Measurements from ENCODE around the gene SLC4A8. TPM values are rescaled to one million over a fixed set of nuclear protein-coding genes. Genes with fewer than 3 reads are reported as not detected.
"Not testable (repeated sequence)": the region's sequence is repeated elsewhere in the genome, so short reads cannot be mapped to it uniquely, and the experiment has no call there.

SLC4A8 gene
- total RNA-seq, 1 donor from 2014 or later, result 6.8 TPM

GRCh38 chr12:51424094-51424661, 453 bp upstream of the SLC4A8 start:
- intact Hi-C loops (cut with micrococcal nuclease), result loop anchor here (1.0 to 2.0 kb wide), 3 partner anchors 18 to 599 kb away; no protein-coding TSS in a partner anchor

DNA sequence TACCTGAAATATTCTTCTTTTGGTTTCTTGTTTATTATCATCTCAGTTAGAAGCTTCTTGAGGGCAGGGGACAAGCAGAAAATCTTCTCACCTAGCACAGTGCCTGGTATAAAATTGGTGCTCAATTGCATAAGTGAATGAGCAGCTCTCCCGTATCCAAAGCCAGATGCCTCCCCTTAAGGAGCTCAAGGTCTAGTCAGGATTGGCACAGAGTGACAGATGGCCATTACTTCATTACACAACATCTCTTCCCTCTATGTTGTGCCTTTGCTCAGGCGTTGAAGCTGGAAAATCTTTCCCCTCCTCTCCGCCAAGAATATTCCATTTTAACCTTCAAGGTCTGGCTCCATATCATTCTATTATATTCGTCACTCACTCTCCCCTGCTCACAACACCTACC, 3.6 kb downstream of the SLC4A8 start:
- intact Hi-C loops (cut with micrococcal nuclease), result no loop called here

DNA sequence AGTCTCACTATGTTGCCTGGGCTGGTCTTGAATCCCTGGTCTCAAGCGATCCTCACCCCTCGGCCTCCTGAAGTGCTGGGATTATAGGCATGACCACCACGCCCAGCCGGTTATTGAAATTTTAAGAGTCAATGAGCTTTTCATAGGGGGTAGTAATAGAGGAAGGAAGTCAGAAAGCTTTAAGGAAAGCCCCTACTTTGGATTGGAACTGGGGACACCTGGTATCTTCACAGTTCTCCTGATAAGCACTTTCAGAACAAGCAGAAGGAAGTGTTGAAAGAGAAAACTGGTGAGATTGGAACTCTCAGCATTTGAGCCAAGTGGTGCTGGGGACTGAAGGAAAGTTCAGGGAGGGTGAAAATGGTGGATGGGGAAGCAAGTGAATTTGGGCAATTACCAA, 5.1 kb downstream of the SLC4A8 start:
- intact Hi-C loops (cut with micrococcal nuclease), result no loop called here

- intact Hi-C loops (cut with micrococcal nuclease), result no loop called here
These were observed 5.7 kb downstream of the SLC4A8 start for GRCh38 chr12:51430196-51430895.

DNA sequence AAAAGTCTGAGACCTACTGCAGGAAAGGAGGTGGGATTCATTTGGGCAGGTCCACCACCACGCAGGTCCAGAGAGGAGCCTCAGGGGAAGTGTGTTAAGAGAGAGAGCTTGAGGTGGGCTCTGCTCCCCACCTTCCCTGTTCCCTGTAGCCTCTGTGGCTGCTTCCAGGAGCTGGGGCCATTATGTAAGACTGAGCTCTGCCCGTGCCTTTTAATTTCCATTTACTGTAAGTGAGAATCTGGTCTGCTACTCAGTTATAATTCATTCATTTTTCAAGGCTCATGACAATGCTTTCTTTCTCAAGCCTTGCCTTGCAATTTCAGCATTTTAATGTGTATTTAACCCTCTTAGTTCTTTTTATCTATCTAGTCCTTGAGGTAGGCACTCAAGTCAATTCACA, 8.3 kb downstream of the SLC4A8 start:
- intact Hi-C loops (cut with micrococcal nuclease), result no loop called here

DNA sequence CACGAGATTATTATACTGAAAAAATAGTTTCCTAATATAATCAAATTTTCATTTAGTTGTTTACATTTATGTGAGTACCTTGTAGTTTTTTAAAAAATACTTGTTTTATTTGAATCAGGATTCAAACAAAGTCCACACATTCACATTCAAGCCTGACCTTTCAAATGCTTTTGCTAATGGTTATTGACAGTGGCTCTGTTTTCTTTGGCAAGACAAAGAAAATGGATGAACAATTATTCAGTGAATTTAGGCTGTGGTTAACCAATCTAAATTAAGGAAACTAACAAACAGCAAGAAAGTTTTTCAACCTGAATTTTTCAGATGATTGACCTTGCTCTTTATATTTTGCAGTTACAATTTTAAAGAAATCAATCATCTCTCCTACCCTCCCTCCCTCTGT, 9.7 kb downstream of the SLC4A8 start:
- intact Hi-C loops (cut with micrococcal nuclease), result no loop called here

GRCh38 chr12:51437431-51437830, 12.8 kb downstream of the SLC4A8 start:
- intact Hi-C loops (cut with micrococcal nuclease), result no loop called here

GRCh38 chr12:51439330-51439729, 14.7 kb downstream of the SLC4A8 start:
- intact Hi-C loops (cut with micrococcal nuclease), result no loop called here

DNA sequence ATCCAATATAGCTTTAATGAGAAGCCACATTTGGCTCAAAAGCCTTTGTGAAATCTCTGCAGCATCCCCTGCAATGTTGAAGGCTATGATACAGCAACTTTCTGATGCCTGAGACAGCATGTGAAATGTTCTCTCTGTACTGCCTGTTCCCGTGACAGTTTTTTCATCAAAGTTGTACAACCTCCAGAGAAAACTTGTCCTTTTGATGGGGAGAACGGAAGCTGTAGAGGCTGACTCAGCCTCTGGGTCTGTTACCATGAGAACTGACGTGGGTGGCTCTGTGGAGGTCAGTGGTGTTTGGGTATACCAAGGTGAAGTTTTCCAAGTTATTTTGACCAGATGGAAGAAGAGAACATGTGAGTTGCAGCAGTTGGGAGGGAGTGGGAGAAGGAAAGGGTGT, 17.0 kb downstream of the SLC4A8 start:
- intact Hi-C loops (cut with micrococcal nuclease), result loop anchor here (2.0 kb wide), 1 partner anchor 41 kb away; no protein-coding TSS in a partner anchor

GRCh38 chr12:51442324-51442723, 17.7 kb downstream of the SLC4A8 start:
- intact Hi-C loops (cut with micrococcal nuclease), result loop anchor here (1.0 kb wide), 1 partner anchor 18 kb away; the partner anchor contains the start of gene SLC4A8

DNA sequence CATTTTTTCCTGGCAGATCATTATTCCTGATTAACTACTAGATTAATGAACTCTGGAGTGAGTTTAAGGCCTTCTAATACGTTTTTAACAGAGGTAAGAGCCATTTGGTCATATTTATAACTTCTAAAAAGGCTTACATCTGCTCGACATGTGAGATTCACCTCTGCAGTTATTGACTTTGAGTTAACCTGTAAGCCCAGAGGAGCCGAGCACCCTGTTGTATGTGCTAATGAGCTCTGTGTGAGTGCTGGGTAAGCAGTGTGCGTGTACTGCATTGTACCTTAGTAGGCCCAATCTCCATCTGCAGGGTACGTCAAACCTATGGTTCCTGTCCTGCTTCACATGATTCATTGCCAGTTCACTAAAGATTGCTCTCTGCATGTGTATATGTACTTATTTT, 18.9 kb downstream of the SLC4A8 start:
- intact Hi-C loops (cut with micrococcal nuclease), result no loop called here

- intact Hi-C loops (cut with micrococcal nuclease), result no loop called here
These were observed 24.1 kb downstream of the SLC4A8 start for GRCh38 chr12:51448618-51449256.

DNA sequence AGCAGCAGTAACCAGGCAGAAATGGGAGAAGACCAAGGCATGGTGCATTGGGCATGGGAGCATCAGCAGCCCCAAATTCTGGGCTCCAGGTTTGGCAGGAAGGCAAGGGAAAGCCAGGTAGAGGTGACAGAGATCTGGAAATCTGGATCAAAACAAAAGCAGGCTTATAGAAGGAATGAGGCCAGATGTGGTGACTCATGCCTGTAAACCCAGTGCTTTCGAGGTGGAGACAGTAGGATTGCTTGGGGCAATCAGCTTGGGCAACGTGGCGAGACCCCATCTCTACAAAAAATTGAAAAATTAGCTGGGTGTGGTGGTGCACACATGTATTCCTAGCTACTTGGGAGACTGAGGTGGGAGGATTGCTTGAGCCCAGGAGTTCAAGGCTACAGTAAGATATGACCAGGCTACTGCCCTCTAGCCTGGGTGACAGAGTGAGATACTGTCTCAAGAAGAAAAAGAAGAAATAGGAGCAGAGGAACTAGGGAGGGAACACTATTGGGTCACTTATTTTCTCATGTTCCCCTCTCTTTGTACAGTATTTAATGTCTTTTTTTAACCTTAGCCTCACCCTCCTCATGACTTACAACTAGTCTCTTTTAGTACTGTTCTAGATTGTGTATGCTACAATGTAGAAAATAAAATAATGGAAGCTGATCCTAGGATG, 25.1 kb downstream of the SLC4A8 start:
- intact Hi-C loops (cut with micrococcal nuclease), result no loop called here

DNA sequence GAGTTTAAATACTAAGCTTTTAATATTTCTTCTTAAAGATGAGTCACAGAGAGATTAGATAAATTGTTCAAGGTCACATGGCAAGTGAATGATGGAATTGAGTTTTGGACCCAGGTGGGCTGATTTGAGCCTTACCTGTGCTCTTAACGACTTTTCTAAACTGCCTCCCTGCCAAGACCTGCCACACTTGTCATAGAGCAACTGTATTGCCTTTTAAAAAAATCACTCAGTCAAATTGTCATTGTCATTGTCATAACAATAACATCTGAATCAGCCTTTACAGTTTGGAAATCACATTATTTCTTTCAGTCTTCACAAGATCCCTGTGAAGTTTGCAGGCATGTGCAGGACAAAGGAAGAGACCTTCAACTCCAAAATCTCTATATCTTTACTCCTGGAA, 25.7 kb downstream of the SLC4A8 start:
- intact Hi-C loops (cut with micrococcal nuclease), result no loop called here

- intact Hi-C loops (cut with micrococcal nuclease), result no loop called here
These were observed 26.2 kb downstream of the SLC4A8 start for GRCh38 chr12:51450806-51451205.

DNA sequence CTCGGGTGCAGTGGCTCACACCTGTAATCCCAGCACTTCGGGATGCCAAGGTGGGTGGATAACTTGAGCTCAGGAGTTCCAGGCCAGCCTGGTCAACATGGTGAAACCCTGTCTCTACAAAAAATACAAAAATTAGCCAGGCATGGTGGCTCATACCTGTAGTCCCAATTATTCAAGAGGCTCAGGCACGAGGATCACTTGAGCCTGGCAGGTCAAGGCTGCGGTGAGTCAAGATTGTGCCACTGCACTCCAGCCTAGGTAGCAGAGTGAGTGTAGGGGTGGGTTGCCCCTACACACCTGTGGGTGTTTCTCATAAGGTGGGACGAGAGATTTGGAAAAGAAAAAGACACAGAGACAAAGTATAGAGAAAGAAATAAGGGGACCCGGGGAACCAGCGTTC, 29.4 kb downstream of the SLC4A8 start:
- intact Hi-C loops (cut with micrococcal nuclease), result not testable (repeated sequence)

GRCh38 chr12:51455050-51455449, 30.4 kb downstream of the SLC4A8 start:
- intact Hi-C loops (cut with micrococcal nuclease), result not testable (repeated sequence)

GRCh38 chr12:51458635-51459034, 34.0 kb downstream of the SLC4A8 start:
- intact Hi-C loops (cut with micrococcal nuclease), result no loop called here

GRCh38 chr12:51460519-51460918, 35.9 kb downstream of the SLC4A8 start:
- intact Hi-C loops (cut with micrococcal nuclease), result no loop called here

DNA sequence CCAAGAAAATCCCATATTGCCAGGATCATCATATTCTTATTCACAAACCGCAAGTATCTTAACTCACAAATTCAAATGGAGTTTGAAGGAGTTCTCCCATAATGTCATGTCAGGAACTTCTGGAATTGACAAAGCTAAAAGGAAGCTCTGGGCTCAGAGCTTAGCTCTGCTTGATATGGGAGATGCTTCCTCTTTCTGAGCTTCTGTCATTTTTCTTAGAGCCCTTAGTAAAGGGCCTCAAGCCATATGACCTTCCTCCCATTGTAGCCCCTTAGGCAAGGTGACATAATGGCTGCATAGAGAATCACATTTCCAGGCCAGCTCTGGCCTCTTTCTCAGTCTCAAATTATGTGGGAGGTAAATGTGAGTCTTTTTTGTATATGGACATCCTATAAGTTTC, 40.9 kb downstream of the SLC4A8 start:
- intact Hi-C loops (cut with micrococcal nuclease), result no loop called here

DNA sequence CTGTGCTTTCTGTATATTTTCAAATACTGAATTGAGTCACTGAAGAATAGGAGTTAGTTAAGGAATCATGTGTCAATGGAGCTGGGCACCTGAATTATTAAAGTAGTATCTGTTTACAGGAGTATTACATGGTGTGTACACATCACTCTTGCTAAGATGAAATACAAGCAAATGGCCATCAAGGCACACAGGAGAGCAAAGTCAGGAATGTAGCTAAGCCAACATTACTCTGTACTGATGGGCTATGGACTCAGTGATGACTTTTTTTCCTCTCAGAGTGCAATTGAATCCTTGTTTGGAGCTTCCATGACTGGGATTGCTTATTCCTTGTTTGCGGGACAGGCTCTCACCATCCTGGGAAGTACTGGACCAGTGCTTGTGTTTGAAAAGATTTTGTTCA, 45.5 kb downstream of the SLC4A8 start:
- intact Hi-C loops (cut with micrococcal nuclease), result no loop called here
